Fibroblast of skin of left biceps (primary cell): ENCODE measurements around the gene LIPN.

Experiments used
- DNase-seq, 2 experiments: peaks; one replicate each; pipeline ENCODE4 v3.0.0-alpha.2; 2013; ENCODE audit warnings: low read depth in 2 of 2

LIPN gene

DNA sequence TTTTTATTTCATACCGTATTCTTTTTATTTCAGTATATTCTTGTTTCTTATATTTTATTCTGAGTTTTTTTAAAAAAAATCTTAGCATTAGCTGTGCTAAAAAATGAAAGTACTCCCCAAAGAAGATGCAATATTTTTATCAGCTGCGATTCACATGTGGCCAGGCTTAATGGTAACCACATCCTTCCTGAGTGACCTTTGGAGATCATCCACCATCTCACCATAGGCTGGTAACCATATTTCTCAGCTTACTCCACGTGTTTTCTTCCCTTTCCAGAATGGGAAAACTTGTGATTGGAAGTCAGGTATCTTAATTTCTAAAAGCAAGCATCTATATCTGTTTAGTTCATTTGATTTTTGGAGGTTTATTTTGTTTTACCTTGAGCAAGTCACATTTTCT lies 23.9 kb downstream of the LIPN start:
- DNase-seq, result no peak

DNA sequence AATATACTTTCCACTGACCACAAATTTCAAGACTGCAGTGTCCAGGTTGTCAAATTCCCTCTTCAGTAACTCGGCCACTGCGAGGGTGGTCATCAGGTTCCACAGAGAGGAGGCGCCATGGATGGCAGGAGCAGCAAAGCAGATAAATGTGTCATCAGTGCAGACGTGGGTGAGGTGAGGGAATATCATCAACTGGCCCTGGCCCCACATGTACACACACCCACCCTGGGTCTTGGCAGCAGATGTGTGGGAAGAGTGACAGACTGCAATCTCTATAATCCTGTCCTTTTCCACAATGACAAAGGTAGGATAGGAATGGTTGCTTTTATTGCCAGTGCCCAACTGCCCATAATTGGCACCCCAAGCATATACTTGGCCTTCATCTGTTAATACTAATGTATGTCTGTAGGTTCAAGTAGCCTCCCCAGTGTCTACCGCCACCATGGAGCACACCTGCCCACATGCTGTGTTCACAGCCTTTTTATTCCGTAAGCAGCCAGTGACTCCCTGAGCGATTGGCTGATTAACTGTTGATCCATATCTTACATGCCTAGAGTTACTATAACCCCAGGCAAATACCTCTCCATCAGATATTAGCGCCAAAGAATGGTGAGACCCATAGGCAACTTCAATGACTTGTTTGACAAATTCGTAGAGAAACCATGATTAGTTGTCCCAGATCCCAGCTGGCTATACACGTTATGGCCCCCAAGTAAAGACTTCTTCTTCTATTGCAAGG lies 26.4 kb downstream of the LIPN start:
- no peak for DNase-seq

DNA sequence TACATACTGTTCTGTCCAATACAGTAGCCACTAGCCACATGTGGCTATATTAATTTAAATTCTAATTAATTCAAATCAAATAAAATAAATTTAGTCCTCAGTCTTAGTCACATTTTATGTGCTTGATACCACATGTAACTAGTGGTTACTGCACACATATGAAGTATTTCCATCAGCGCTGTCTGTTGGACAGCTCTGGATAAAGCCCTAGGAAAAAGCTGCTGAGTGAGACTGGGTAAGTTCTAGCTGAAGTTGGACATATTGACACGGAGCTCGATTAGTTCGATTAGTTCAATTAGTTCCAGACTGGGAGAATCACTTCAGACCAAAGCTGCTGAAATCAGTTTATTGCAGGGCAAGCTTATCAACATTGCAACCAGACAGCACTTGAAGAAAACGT lies 27.6 kb downstream of the LIPN start:
- DNase-seq, result no peak

DNA sequence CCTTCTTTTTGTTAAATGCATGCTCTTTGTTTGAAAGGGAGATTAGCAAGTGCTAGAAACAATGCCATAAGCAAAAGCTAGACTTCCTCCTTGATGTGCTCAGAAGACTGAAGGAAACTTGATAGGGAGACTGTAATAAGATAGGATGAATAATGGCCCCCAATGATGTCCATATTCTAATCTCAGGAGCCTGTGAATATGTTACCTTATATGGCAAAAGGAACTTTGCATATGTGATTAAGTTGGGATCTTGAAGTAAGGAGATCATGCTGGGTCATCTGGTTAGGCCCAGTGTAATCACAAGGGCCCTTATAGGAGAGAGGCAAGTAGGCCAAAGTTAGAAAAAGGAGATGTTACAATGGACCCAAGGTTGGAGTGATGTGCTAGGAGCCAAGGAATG lies 29.1 kb downstream of the LIPN start:
- no peak for DNase-seq

DNA sequence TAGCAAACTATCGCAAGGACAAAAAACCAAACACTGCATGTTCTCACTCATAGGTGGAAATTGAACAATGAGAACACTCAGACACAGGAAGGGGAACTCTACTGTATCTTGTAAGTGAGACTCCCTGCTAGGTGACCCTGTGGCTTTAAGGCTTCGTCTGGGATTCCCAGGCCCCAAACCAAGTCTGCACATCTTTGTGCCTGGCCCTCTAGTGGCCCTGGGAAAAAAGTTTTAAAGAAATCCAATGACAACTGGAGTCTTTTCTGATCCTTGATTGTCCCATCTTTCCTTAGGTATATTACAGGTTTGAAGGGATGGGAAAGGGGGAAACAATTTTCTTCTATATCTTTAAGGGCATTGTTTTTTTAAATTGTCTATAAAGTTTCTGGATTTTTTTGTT lies 32.1 kb downstream of the LIPN start:
- no peak for DNase-seq

DNA sequence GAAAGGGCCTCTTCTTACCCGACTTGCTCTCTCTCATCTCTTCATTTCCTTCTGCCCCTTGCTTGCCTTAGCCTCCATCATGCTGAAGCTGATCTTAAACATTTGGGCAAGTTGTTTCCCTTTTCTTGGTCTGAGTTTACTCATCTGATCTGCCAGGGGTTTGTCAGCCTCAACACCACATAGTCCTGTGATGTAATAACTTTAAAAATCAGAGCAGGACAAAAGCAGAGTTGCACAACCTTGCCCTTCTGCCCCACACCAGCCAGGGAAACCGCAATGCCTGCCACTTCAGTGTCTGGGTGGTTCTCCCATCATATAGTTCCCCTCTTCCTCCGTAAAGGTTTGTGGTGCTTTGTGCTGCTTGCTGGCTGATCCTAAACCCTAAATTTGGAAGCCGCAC lies 32.8 kb downstream of the LIPN start:
- no peak for DNase-seq

DNA sequence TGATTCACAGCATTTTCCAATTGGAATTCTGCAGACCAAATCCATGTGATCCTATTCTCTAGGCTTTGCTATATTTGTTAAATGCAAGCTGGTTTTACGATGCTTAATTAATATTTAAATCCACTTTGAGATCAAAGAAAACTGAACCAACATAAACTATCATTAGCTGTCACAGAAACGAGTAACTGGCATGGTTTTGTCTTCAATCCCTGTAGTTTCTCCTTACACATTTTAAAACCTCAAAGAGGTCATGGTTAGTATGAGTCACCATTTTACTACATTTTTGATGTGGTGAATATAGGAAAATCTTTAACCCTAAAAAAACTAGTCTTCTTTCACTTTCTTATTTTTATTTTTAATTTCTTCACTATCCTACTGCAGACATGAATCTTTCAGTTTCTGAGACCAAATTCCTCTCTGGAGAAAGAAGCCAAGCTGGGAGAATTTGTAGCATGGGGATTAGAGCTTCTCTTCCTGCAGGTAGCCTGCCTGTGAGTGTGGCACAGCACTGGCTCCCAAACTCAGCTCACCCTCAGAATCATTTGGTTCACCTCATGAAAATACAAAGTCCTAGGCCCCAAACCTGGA lies 34.0 kb downstream of the LIPN start:
- DNase-seq, result peak; percentile 15 to 20

DNA sequence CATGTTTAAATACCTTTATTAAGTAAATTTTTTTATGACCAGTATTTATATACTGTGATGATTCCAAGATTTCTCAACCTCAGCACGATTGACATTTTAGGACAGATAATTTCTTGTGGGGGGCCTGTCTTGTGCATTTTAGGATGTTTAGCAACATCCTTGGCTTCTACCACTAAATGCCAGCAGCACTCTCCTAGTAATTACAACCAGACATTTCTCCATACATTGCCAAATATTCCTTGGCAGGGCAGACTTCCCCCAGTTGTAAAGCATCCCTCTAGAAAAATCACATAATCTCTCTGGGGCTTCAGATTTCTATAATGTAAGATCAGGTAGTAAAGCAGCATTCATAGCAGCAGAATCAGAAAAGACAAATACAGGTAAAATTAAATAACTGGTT lies 34.9 kb downstream of the LIPN start:
- peak in 1 of 2 experiments; percentile 36 for DNase-seq

DNA sequence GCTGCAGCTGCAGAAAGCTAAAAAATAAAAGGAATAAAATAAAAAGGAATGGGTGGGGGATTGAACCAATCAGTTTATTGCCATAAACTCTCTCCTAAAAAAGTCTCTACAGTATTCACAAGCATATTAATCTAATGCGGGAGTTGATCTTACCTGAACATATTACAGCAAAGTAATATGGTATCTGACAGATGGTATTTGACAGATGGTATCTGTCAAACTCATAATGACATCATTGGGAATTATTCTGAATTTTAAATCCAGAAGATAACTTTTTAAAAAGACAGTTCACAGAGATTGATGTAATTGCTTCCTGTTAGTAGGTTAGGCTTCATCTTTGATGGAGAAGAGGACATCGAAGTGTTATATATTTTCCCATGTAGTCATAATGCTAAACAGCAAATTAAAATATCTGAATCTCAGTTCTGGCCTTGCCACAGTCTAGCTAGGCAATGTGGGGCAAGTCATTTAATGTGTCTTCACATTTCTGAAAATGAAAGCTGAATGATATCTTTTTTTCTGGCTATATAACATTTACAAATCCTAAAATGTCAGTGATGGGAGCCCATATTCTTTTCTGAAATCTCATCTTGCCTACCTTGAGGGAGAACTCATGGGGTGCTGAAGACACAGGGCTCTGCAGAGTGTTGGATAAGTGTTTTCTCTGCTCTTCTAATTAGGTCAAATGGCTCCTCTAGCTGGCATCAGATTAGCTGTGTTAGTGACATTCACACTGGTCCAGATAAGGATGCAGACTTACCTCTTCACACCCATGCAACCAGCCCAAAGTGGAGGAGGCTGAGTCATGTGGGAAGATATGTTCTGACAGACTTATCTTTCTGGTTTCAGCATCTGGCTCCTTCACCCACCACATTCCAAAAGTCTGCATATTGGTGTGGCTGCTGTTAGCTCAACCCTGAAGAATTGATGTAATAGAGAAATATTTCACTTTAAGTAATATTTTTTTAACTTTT lies 40.6 kb downstream of the LIPN start:
- DNase-seq, result peak in 1 of 2 experiments; percentile 47

DNA sequence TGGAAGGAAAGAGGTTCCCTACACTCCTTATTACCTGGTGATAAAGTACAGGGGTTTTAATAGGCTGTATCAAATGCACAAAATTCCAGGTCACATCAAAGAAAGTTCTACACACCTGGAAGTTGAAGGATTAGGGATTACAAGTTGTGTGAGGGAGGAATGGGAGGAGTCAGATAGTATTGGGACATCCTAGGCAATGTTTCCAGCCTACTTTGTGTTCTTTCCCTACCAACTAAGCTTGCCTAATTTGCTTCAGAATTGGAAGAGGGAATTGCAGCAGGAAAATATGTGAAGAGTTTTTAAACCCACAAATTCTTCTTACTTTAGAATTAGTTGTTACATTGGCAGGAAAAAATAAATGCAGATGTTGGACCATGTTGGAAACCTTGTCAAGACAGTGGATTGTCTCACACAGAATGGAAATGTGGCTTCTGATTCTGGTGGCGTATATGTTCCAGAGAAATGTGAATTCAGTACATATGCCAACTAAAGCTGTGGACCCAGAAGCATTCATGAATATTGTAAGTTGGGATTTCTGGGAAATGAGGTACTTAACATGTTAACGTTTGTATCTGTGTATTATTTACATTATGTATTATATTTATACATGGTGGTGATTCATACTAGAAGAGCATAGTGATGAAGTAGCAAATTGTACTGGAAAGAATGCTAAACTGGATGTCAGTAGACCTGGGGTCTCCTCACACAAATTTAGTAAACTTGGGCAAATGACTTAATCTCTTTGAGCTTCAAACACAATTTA lies 42.9 kb downstream of the LIPN start, which contains the start of gene LIPM:
TSS of gene LIPM (plus strand) at position 208 of the 763 bp plus-strand sequence. CDS start at position 375, 167 bp downstream.
- DNase-seq, result no peak

DNA sequence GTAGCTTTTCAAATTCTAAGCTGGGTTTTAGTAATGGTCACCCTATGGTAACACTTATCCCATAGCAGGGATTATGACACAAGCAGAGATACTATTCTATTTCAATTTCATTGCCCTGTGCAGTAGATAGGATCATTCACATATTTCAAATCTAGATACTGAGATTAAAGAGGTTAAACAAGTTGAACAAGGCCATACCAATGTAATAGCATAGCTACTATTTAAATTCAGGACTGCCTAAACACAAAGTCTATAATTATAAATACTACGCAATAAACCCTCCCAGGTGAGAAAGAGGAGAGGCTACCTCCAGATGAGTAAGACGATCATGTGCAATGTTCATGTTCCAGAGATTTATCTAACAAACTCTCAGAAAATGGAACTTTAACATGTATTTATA lies 43.8 kb downstream of the LIPN start:
- no peak for DNase-seq

DNA sequence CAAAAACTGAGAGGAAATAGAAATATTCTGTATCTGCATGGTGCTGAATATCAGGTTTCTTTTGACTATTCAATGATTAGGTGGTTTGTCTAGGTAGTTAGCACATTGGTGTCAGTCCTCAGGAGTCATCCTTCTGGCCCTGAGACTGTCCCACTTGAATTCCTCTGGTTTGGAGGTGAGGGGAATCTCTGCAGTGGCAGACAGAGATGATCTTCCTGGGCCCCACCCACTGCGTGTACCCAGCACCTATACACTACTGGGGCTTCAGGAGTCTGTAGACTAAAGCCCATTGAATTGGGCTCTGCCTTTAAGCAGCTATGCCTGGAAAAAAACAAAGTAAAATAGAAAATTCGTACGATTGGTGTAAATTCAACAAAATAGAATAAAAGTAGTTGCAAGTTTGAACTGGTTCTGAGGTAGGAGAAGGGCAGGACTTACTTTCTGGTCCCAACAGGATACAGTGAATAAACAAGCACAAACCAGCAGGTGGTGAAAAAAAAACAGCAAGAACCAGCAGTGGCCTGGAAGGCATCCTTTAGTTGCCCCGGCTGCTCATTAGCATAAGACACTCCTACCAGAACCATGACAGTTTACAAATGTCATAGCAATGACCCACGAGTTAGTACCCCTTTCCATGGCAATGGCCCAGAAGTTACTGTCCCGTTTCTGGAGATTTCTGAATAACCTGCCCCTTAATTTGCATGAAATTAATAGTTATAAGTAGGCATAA lies 44.4 kb downstream of the LIPN start:
- no peak for DNase-seq

DNA sequence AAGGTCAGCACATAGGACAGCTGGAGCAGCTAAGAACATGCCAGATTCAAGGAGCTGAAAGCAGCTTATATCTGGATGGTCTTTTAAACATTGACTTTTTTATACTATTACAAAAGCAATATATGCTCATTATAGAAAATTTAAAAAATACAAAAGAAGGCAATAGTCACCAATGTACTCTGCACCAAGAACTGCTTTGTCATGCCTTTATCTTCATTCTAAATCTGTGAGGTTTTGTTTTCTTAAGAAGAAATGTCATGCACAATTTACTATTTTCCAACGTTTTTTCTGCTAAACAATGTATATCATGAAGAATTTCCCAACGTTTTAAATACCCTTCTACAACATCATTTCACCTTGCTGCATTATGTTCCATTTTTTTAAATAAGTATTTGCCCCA lies 45.5 kb downstream of the LIPN start:
- no peak for DNase-seq

DNA sequence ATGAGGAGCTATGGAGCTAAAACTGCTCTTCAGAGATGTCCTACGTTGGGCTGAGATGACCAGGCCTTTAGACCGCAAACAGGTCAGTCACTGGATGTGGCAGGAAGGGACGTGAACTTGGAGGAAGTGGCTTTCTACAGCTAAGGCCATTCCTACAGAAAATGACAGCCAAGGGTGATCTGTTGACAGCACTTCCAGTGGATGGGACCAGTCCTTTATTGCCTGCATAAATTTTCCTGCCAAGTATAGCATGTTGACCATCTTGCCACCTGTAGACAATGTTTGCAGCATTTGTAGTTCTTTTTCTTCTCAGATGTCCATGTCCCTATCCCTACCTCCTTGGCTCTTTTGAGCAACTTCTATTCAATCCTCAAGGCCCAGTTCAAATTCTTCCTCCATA lies 46.1 kb downstream of the LIPN start:
- no peak for DNase-seq

DNA sequence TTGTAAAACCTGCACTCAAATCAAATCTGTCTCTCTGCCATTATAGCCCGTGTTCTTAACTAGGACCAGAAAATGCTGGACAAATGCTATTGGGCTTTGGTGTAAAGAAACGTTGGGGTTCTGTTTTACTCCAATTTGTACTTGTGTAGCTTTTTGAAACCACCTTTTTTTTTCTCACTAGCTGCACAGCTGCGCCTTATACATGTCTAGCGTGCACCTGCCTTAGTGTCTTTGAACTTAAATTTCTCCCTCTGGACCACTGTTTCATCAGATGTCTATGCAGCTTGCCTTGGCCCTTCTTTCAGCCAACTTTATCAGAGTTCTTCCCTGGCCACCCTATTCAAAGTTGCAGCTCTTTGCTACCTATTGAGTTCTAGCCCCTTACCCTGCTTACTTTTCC lies 49.8 kb downstream of the LIPN start:
- no peak for DNase-seq

DNA sequence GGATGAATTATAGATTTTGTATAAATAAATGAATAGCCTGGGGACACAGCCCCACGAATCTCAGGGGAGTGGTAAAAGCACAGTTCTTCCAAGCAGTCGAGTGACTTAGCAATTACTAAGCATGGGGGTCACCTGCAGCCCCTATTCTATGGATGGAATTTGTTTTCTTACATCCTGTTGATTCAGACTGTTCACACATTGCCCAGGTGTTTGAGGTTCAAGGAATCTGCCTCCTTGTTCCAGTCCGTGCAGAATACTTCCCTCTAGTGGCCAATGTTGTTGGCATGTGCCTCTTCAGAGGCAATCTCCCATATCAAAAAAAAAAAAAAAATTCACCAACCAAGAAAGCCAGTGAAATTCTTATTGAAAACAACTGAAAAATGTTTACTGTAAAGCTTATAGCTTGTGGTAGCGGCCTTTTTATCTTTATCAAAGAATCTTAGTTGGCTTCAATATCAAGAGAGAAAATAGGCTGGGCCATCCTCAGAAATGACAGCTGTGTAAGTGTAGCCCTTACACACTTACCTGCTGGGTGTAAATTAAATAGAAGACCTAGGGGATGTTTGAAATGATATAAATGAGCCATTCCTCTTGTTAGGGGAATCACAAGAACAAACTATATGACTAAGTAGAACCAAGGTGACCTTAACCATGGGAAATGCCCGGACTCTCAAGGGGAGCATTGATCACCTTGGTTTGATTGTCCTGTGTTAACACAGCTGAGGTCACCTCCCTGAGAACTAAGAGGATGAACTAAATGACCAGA lies 50.6 kb downstream of the LIPN start:
- peak in 1 of 2 experiments; percentile 28 for DNase-seq

DNA sequence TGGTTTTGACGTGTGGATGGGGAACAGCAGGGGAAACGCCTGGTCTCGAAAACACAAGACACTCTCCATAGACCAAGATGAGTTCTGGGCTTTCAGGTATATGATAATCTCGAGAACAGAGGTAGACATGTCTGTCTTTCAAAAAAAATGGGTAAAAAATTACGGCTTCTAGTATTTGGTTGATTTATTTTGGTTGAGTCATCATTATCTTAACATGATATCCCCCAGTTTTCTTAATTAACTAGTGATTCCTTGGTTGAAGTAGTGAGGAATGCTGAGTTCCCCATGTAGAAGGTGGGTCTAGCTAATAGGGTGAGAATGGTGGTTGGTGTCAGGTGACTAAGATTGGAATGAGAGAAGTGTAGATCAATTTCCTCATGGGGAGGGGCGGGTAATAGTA lies 53.4 kb downstream of the LIPN start:
- no peak for DNase-seq

DNA sequence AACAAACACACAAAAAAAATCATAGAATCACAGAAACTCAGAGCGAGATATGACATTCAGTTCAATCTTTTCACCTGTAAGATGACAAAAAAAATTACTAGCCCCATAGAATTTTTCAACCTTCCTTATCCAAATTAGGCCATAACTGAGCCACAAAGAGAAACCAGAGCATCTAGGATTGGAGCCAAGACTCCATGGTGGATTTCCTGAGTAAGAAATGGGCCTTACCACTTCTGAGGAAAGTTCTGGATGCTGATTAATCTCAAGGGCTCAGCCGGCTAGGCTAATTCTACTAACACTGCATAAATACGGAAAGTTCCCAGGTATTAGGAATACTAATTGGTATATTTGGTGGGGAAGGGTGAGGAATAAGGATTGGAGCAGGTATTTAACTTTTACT lies 59.5 kb downstream of the LIPN start:
- peak in 1 of 2 experiments; percentile 17 for DNase-seq

DNA sequence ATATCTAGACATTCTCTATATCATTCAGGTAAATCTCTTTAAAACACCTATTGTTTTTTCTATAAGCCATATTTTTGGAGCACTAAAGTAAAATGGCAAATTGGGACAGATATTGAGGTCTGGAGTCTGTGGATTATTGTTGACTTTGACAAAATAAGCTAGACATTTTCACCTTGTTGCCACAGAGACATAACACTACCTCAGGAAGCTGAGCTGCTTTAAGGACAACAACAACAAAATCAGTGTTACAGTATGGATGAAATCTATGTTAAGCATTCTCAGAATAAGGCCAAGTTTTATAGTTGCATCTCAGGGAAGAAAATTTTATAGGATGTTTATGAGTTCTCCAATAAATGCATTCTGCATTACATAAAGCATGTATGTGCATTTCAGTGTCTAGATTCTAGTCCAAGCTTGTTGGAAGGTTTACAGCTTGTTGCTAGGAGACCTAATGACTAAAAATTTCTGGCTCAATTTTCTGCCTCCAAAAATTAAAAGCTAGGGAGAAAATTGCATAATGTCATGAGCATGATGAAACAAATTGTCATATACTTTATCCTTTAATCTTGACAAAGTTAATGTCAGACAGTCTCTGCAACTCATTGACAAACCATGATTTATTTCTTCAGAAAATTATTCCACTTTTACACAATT lies 61.1 kb downstream of the LIPN start:
- peak; percentile 74 to 79 for DNase-seq

DNA sequence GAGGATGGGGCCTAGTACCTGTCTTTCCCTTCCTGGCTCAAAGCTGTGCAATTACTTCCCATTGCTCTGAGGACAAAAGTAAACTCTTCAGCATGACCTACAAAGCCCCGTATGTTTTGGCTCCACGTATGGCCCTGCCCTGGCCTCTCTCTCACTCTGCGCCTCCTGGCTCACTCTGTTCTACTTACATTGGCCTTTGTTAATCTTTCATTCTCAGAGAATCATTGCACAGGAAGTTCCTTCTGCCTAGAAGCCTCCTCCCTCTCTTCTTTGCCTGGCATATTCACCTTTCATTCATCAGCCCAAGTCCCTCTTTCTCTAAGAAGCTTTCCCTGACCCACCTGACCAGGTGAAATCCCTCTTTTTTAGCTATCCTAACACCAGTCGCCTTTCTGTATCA lies 66.6 kb downstream of the LIPN start:
- DNase-seq, result no peak
